Activated naive CD8-positive, alpha-beta T cell treated with anti-CD3 and anti-CD28 coated beads, Interleukin-2, amount 50 U/mL, for 16 hours (primary cell): Measurements from ENCODE around the gene RAB32.
"Not testable (repeated sequence)": the region's sequence is repeated elsewhere in the genome, so short reads cannot be mapped to it uniquely, and the experiment has no call there.

ENCODE experiments used
- DNase-seq: peaks from one replicate; pipeline ENCODE4 v3.0.0-alpha.2; 2020; ENCODE audit warnings: low read depth, low spot score

RAB32 gene

DNA sequence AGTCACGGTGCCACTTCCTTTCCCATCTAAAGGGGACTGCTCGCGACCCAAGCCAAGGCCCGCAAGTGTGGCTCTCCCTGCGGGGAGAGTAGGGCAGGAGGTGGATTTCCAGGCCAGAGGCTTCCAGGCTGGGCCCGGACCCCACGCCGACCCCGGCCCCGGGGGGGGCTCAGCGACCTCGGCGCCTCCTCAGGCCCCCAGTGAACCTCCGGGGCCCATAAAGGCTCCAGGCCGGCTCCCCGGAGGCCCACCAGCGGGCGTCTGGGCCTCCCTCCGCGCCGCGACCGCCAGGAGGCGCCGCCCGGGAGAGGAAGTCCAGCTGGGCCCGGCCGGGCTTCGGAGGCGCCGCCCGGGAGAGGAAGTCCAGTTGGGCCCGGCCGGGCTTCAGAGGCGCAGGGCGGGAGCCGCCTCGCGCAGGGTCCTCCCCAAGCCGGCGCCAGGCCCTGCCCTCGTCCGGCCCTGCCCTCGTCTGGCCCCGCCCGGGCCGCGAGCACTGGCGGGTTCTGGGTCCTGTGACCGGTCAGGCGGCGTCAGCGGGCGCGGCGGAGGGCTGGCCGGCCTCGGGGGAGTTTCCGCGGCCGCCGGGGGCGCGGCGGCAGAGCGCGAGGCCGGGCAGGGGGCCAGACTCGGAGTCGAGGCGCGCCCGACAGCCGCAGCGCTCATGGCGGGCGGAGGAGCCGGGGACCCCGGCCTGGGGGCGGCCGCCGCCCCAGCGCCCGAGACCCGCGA, at the start of gene RAB32:
Gene RAB32 (plus strand): TSS at position 623 of the 729 bp plus-strand sequence. CDS start 39 bp downstream, at position 662.
- DNase-seq, result no peak

DNA sequence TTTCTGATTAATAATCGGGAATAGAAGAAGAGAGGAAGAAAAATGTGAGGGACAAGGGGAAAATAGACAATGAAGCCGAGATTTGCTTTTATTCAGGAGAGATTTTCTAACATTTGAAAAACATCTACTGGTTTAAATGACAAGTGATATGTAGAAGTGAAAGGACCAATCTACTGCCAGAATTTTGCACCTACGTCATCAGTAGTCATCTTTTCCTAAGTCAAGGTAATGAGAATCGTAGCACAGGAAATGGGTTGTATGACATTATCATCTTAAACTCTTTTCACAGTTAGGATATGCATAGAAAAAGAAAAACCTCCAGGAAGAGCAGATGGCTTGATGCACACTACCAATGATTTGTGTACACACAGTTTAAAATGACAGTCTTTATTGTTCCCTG, 45.3 kb upstream of the RAB32 start:
- DNase-seq, result no peak

DNA sequence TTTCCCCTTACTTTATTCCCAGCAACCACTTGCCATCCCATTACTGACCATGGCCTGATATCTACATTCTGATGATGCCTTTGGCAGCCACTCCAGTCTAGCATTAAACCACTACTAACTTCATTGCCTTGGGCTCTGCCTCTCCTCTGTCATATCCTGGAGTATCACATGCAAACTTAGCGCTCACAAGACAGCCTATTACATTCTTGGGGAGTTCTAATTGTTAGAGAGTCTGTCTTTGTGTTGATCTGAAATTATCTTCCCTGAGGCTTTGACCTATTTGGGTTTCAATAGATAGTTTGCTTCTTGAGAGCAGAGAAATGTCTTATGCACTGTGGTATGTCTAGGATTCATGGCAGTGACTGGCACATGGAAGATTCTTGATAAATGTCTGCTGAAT, 40.5 kb upstream of the RAB32 start:
- no peak for DNase-seq

DNA sequence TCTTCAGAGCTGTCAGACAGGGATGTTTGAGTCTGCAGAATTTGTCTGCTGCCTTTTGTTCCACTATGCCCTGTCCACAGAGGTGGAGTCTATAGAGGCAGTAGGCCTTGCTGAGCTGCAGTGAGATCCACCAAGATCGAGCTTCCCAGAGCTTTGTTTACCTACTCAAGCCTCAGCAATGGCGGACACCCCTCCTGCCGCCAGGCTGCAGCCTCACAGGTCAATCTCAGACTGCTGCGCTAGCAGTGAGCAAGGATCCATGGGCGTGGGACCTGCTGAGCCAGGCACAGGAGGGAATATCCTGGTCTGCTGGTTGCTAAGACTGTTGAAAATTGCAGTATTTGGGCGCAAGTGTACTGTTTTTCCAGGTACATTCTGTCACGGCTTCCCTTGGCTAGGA, 28.4 kb upstream of the RAB32 start:
- DNase-seq, result no peak

DNA sequence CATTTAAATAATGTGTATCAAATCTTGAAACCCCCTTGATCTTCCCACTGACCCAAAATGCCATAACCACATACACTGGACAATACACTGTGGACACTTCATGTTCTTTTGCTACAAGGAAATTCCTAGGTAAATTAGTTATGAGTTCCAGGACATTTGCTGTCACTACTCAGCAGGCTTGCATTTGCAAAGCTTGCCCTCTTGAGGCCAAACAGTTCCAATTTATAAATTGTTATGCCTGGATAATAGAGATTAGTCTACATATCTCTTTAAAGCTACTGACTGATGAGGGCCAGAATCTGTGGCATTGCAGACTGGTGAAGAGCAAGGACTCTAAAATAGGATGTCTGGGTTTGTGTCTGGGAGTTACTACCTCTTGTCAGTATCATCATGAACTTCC, 17.4 kb upstream of the RAB32 start:
- no peak for DNase-seq

DNA sequence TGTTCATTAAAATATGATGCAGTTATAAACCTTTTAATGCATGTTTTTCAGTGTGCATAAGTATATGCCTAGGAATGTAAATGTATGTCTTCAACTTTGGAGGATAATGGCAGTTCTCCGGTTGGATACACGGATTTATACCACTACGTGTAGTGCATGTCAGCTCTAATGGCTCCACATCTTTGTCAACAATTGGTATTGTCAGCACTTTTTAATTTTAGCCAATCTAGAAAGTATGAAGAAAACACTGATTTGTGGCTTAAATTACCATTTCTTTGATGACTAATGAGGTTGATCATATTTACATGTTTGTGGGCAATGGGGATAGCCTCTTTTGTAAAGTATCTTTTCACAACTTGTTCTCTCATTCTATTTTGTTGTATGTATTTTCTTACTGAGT, 10.9 kb upstream of the RAB32 start:
- DNase-seq, result no peak

DNA sequence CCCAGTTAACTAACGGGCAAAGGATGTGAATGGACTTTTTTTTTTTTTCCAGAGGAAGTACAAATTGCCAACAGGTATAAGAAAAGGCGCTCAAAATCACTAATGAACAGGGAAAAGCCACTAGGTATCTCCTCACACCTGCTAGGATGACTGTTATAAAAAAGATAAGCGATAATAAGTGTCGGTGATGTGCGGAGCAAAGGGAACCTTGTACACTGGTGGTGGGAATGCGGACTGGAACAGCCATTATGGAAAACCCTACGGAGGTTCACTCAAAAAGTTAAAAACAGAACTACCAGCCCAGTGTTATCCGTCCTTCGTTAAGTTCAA, 787 bp upstream of the RAB32 start:
- DNase-seq, result no peak

DNA sequence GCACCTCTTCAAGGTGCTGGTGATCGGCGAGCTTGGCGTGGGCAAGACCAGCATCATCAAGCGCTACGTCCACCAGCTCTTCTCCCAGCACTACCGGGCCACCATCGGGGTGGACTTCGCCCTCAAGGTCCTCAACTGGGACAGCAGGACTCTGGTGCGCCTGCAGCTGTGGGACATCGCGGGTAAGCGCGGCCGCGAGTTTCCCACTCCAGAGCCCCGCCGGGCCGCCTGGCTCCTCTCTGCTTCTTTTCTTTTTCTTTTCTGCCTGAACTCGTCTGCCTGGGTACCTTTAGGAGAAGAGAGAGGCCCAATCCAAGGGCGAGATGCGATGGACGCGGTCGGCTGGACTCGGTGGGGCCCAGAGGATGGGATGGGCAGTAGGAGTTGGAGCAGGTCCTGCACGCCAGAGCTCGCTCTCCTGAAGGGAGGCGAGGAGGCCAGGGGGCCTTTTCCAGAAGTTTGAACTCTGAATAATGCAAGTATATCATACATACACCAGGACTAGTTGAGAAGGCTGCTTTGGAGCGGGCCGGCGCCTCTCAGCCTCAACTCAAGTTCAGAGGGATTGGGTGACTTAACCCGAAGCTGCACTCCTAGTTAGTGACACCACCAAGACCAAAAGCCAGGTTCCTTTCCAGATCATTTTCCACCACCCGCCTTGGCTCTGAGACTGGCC, 445 bp downstream of the RAB32 start:
- DNase-seq, result no peak

DNA sequence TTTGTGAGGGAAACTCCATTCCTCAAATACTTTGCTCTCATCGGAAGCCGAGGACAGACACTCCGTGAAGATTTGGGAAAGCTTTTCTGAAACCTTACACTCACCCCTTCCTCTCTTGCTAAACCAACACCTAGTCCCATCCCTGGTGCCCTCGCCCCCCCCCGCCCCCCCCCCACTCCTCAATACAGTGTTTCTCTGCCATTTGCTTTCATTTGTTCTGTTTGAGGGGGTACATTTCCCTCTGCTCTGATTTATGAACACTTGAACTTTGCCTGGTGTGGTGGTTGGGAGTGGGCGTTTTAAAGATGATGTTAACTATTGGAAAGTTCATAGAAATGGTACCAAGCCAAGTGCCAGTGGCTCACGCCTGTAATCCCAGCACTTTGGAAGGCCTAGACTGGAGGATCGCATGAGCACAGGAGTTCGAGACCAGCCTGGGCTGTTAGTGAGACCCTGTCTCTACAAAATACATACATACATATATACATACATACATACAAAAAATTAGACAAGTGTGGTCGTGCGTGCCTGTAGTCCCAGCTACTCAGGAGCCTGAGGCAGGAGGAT, 1.1 kb downstream of the RAB32 start:
- no peak for DNase-seq

DNA sequence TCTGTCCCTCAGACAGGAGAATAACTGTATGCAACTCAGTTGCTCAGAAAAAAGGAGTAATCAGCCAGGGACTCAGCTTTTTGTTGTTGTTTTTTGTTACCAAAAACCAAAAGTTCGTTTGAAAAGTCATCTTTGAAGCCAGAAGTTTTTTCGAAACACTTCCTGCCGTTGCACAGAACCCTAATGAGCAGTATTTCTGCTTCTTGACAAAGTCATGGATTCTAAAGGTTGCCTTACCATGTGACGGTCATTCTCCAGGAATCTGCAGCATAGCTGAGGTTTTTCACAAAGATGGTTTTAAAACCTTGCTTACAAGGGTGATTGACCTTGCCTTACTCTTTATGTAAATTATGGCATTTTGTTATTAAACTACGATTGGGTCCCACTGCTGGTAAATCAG, 1.9 kb downstream of the RAB32 start:
- DNase-seq, result no peak

DNA sequence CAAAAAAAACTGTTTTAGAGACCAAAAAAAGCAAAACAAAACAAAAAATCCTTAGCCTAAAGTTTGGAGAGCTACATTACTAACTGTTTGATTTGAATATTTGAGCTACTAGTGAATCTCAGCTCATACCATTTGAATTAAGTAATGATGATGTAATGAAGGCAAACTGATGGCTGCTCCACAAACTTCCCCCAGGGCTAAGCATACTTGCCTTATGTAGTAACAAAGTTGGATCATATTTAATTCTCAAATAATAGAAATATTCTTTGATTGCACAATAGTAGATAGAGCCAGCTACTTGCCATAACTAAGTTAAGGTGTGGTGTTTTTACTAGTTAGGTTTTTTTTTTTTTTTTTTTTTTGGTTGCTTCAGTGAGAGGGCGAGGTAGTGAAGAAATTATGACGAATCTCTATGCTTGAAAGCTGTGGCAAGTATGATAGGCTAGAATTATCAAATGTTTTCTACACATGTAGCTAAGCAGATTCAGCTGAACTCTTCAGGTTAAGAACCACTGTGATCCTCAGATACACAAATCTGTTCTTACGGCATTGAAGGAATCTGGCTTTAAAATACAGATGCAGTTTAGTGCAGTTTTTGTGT, 2.9 kb downstream of the RAB32 start:
- no peak for DNase-seq

DNA sequence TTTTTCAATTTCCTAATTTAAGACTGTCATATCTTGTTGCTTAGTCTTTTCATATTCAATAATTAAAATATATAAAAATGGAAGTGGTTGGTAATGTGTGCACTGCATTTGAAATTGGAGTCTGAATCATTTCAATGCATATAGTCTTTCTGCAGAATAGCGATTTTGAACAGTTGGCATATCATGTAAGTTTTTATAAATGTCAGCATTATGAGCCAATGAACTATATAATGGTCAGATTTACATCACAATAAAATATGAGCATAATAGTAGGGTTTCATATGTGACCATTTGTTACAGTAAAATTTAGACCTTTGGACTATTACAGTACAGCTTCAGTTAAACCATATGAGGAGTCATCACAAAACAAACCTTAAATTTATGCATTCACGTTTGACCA, 4.3 kb downstream of the RAB32 start:
- DNase-seq, result no peak

DNA sequence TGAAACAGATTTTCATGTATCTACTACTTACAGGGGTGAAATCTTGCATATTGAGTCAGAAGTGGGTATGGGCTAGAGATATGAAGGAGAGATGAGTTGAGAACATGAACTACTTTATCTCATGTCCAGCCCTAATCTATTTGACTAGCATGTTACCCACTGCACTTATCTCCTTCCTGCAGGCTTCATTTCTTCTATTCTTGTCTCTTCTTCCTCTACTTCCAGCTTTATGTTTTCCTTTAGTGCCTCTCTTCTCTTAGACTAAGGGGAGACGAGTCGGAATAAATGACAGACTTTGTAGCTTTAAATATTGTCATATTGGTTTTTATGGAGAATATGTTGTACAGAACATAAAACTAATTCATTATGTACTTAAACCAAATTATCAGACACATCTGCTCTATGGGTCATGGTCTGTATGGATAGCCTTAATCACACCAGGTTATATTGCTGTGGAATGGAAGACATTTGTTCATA, 5.3 kb downstream of the RAB32 start:
- no peak for DNase-seq

DNA sequence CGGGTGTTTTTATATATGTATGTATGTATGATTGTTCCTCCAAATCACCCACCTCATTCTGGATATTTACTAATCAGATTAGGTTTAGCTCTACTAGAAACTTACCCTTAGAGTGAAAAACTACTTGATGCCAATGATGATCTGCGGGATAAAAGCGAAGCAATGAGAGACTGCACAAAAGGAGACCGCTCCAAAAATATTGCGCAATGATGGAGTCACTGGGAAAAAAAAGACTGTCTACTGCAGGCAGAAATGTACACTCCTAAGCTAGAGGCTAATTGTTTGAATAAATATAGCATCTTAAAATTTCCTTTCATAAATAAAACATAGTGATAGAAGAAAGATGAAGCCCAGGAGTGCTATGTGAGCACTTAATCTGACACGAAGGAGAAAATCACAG, 7.3 kb downstream of the RAB32 start:
- no peak for DNase-seq

DNA sequence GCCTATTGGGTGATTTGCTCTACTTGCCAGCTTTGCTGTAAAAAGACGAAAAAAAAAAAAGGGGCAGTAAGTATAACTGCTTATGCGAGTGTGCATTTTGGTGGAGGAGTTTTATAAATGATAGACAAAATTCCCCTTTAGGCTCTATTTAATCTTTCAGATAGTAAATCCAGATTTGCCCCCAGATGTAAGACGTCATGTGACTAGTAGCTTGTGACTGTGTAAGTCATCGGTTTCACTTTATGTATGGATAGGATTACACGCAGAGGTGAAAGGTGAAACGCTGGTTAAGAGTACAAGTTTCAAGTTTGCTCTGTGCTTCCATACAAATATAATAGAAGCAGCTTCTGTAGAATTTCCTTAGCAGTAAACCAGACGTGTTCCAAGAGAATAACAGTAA, 7.9 kb downstream of the RAB32 start:
- no peak for DNase-seq

DNA sequence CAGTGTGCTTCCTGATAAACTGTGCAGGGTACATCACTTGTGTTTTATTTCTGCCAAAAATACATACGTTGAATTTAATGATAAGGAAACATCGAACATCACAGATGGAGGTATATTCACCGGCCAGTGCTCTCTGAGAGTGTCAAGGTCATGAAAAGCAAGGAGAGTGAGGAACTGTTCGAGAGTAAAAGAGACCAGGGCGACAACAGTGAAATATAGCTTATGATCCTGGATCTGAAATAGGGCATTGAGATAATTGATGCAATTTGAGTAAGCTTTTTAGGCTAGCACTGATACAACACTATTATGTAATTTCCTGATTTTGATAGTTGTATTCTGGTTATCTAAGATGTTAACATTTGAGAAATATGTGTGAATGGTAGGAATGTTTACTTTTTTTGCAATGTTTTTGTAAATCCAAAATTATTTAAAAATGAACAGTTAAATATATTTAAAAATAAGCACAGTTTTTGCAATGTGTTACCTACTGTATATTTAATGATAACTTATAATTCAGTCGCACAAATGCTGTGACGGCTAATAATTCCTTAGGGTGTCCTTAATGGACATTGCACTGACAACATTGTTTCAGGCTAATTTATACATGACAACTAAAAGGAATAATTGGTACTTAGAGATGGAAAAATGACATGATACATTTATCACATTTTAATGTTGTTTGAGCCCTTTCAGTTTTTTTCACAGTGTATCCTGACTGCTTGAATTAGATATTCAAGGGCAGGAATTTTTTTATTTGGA, 9.9 kb downstream of the RAB32 start:
- no peak for DNase-seq

DNA sequence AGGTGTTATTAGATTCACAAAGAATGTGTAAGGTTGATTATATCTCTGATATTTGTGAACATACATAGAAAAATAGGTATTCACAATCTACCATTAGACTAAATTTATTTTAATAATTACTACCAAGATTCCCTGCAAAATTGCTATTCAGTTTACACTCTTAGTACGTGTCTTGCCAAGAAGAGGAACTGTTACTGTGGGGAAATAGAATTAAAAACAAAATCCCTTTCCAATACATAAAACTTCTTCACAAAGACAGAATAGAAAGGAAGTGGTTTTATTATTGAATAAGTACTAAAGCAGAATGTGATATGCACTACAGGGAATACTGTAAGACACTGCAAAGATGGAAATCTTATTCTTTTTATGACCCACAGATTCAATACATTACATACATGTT, 17.0 kb downstream of the RAB32 start:
- no peak for DNase-seq

DNA sequence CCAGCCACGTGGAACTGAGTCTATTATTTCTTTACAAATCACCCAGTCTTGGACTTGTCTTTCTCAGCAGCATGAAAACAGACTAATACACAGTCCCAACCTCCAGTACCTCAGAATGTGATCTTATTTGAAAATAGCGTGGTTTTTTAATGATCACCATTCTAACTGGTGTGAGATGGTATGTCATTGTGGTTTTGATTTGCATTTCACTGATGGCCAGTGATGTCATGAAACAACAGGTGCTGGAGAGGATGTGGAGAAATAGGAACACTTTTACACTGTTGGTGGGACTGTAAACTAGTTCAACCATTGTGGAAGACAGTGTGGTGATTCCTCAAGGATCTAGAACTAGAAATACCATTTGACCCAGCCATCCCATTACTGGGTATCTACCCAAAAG, 23.0 kb downstream of the RAB32 start:
- DNase-seq, result not testable (repeated sequence)

DNA sequence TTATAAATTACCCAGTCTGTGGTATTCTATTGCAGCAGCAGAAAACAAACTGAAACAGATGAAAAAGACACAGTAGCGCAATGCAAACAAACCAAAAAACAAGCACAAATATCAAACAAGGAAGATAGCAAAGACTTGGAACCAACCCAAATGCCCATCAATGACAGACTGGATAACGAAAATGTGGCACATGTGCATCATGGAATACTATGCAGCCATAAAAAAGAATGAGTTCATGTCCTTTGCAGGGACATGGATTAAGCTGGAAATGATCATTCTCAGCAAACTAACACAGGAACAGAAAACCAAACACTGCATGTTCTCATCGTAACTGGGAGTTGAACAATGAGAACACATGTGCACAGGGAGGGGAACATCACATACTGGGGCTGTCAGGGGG, 25.0 kb downstream of the RAB32 start:
- not testable (repeated sequence) for DNase-seq

DNA sequence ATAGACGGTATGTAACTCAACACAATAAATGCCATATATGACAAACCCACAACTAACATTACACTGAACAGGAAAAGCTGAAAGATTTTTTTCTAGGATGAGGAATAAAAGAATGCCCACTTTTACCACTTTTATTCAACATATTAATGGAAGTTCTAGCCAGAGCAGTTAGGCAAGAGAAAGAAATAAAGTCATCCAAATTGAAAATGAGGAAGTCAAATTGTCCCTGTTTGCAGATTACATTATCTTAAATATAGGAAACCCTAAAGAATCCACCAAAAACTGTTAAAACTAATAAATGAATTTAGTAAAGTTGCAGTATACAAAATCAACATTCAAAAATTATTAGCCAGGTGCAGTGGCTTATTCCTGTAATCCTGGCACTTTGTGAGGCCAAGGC, 30.6 kb downstream of the RAB32 start:
- DNase-seq, result no peak

DNA sequence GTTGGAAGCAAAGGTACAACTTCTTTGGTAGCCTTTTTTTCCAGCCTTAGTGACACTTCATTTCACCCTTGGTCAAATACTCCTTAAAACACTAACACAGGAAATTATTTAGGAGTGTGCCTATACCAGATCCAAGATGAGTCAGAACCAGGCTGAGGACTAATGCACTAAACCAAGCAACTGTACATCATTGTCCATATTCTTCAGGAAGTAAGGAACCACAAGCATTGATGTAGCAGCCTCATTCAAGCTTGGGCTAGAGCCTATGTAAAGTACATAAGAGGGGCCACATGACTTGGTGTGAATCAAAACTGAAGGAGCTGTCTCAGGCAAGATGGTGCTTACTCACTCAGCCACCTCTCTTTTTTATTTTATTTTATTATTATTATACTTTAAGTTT, 34.4 kb downstream of the RAB32 start:
- DNase-seq, result no peak

DNA sequence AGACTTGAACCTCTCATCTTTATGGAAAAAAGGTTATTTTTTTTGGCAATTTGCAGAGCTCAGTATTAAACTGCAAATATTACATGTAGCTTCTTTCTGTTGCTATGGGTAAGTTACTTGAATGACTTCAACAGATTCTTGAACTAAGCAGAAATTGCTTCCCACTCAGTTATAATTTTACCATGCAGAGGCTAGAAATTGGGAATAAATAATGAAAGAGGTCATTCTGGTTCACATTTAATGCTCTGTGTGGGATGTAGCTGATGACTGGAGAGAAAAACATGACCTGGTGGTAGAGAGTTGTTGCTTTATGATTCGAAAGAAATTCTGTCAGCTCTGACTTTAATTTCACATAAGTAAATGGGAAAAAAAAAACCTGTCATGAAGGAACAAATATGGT, 38.3 kb downstream of the RAB32 start:
- no peak for DNase-seq
